ENCODE results near the gene HSF5.

DNA sequence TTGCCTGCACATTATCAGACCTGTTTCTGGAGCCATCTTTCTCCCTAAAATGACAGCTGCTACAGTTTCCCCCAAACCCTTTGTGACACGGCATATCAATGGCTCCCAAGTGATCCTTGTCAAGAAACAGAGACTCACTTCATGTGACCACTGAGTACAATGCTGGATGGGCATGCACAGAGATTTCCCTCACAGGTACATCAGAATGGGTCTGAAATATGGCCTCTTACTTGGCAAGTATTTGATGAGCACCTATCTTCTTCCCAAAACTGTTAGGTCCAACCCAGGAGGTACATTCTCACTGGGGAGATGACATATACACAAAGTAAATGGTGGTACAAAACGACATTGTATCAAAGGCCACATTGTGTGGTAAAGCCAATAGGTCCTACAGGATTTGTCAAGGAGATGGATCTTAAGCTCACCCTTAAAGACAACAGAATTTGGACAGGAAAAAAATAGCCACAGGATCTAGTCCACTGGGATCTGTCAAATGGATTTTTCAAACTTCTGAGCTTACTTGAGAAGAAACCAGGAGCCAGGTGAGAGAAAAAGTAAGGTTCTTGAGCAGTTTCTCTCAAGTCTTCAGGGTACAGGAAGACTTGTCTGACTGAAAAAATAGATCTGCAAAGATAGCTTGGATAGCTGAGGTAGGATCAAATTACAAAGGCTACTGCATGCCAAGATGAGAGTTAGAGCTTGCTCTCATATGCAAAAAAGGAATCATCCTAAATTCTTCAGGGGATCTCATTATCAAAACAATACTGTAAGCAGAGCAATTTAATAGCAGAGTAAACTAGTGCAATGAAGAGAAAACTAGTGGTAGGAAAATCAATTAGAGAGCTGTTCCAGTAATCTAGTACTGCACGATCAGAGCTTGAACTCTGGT, 99.7 kb downstream of the HSF5 start:
- TF ChIP-seq, protein P1, sequence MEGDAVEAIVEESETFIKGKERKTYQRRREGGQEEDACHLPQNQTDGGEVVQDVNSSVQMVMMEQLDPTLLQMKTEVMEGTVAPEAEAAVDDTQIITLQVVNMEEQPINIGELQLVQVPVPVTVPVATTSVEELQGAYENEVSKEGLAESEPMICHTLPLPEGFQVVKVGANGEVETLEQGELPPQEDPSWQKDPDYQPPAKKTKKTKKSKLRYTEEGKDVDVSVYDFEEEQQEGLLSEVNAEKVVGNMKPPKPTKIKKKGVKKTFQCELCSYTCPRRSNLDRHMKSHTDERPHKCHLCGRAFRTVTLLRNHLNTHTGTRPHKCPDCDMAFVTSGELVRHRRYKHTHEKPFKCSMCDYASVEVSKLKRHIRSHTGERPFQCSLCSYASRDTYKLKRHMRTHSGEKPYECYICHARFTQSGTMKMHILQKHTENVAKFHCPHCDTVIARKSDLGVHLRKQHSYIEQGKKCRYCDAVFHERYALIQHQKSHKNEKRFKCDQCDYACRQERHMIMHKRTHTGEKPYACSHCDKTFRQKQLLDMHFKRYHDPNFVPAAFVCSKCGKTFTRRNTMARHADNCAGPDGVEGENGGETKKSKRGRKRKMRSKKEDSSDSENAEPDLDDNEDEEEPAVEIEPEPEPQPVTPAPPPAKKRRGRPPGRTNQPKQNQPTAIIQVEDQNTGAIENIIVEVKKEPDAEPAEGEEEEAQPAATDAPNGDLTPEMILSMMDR (IDR thresholded peaks at IDR 0.05; ENCODE audit: extremely low read depth in 1 of 2, insufficient read depth in 1 of 2, low read depth in 1 of 2, low read length in 2 of 2): no peak
- TF ChIP-seq GATA2 (IDR thresholded peaks at IDR 0.05; ENCODE audit: insufficient read depth, insufficient read length, low read depth, low read length) (no peak), POLR2A (IDR thresholded peaks at IDR 0.05; ENCODE audit: low read depth, low read length) (no peak), EZH2 (IDR thresholded peaks at IDR 0.05; ENCODE audit: borderline replicate concordance, low read depth, low read length, severe bottlenecking) (no peak)
